HG03571 (cell line): Measurements from ENCODE around the gene MNDA.
"Not testable (repeated sequence)": the region's sequence is repeated elsewhere in the genome, so short reads cannot be mapped to it uniquely, and the experiment has no call there.

Experiments used
- ATAC-seq: cut with Tn5 transposase; IDR thresholded peaks from one replicate; pipeline ENCODE4 v1.9.1; 2021; ENCODE audit not compliant: unreplicated experiment

Gene MNDA

GRCh38 chr1:158836038-158836437, 4.9 kb downstream of the MNDA start:
- ATAC-seq, result no peak

GRCh38 chr1:158838660-158839059, 7.5 kb downstream of the MNDA start:
- ATAC-seq, result no peak

- no peak for ATAC-seq
Measured at GRCh38 chr1:158839566-158839965, 8.4 kb downstream of the MNDA start.

- ATAC-seq, result no peak
Measured at GRCh38 chr1:158840236-158840635, 9.1 kb downstream of the MNDA start.

- no peak for ATAC-seq
Measured at GRCh38 chr1:158864595-158864994, 33.4 kb downstream of the MNDA start.

GRCh38 chr1:158870438-158870837, 39.3 kb downstream of the MNDA start:
- ATAC-seq, result not testable (repeated sequence)

- no peak for ATAC-seq
Measured at GRCh38 chr1:158873141-158873540, 42.0 kb downstream of the MNDA start.

GRCh38 chr1:158893654-158894053, 62.5 kb downstream of the MNDA start:
- ATAC-seq, result no peak

- ATAC-seq, result no peak
Measured at GRCh38 chr1:158898722-158899121, 67.6 kb downstream of the MNDA start.
